HL-60 (cell line): Measurements from ENCODE around the gene GLT1D1.

Source experiments
- GABPA ChIP-seq: IDR thresholded peaks from 2 replicates; pipeline ENCODE4 v1.6.1; 2012; ENCODE audit warnings: low read depth
- POLR2AphosphoS5 ChIP-seq: IDR thresholded peaks from 2 replicates; pipeline ENCODE4 v1.6.1; 2012; ENCODE audit warnings: low read depth
- SPI1 ChIP-seq: IDR thresholded peaks from 2 replicates; pipeline ENCODE4 v1.6.1; 2012; ENCODE audit warnings: low read depth, mild to moderate bottlenecking, borderline replicate concordance
- TF ChIP-seq, protein P1 (sequence below): IDR thresholded peaks from one replicate; pipeline ENCODE4 v1.5.1; 2011; ENCODE audit warnings: low read length, control low read depth, inconsistent platforms; ENCODE audit not compliant: insufficient read depth
- TF ChIP-seq, protein P2 (sequence below): IDR thresholded peaks from 2 replicates; pipeline ENCODE4 v1.6.1; 2012; ENCODE audit warnings: low read depth; ENCODE audit not compliant: insufficient replicate concordance

DNA sequence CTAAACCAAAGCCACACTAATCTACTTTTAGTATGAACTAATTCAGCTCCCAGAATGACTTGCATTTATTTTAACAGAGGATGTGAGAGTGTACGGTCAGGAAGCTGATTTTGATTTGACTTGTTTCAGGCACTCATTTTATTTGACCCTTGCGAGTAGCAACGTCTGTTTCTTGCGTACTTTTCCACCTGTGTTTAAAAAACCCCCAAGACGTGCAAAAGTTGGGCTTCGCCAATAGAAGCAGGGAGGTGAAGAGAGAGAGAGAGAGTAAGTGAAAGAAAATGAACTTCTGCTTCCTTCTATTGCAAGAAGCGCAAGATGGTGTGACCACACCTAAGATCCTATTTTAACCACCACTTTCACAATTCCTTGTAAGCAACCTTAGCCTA is 22.8 kb upstream of the GLT1D1 start:
- TF ChIP-seq, protein P1, sequence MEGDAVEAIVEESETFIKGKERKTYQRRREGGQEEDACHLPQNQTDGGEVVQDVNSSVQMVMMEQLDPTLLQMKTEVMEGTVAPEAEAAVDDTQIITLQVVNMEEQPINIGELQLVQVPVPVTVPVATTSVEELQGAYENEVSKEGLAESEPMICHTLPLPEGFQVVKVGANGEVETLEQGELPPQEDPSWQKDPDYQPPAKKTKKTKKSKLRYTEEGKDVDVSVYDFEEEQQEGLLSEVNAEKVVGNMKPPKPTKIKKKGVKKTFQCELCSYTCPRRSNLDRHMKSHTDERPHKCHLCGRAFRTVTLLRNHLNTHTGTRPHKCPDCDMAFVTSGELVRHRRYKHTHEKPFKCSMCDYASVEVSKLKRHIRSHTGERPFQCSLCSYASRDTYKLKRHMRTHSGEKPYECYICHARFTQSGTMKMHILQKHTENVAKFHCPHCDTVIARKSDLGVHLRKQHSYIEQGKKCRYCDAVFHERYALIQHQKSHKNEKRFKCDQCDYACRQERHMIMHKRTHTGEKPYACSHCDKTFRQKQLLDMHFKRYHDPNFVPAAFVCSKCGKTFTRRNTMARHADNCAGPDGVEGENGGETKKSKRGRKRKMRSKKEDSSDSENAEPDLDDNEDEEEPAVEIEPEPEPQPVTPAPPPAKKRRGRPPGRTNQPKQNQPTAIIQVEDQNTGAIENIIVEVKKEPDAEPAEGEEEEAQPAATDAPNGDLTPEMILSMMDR: no peak
- TF ChIP-seq GABPA (no peak), SPI1 (peak; percentile 52; the same call in 1 of the 2 replicates), POLR2AphosphoS5 (peak; percentile 77; the same call in 1 of the 2 replicates)
- TF ChIP-seq, protein P2, sequence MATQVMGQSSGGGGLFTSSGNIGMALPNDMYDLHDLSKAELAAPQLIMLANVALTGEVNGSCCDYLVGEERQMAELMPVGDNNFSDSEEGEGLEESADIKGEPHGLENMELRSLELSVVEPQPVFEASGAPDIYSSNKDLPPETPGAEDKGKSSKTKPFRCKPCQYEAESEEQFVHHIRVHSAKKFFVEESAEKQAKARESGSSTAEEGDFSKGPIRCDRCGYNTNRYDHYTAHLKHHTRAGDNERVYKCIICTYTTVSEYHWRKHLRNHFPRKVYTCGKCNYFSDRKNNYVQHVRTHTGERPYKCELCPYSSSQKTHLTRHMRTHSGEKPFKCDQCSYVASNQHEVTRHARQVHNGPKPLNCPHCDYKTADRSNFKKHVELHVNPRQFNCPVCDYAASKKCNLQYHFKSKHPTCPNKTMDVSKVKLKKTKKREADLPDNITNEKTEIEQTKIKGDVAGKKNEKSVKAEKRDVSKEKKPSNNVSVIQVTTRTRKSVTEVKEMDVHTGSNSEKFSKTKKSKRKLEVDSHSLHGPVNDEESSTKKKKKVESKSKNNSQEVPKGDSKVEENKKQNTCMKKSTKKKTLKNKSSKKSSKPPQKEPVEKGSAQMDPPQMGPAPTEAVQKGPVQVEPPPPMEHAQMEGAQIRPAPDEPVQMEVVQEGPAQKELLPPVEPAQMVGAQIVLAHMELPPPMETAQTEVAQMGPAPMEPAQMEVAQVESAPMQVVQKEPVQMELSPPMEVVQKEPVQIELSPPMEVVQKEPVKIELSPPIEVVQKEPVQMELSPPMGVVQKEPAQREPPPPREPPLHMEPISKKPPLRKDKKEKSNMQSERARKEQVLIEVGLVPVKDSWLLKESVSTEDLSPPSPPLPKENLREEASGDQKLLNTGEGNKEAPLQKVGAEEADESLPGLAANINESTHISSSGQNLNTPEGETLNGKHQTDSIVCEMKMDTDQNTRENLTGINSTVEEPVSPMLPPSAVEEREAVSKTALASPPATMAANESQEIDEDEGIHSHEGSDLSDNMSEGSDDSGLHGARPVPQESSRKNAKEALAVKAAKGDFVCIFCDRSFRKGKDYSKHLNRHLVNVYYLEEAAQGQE: peak; percentile 50
